ENCODE measurements around the gene UTP3. TPM values are rescaled to one million over a fixed set of nuclear protein-coding genes. Genes with fewer than 3 reads are reported as not detected.
"Not testable (repeated sequence)": the region's sequence is repeated elsewhere in the genome, so short reads cannot be mapped to it uniquely, and the experiment has no call there.

Gene UTP3
- total RNA-seq, 1 donor: 14.5 TPM

- no peak for TF ChIP-seq CTCF (IDR thresholded peaks at IDR 0.05; ENCODE audit: extremely low read depth, low read depth, low read length)
- Histone ChIP-seq H3K79me2 (ENCODE audit: insufficient read depth, low read length) (no peaks in the 10 kb centered on the region), H3K36me3 (ENCODE audit: insufficient read depth, low read length) (no peaks in the 10 kb centered on the region), H3K4me1 (ENCODE audit: insufficient read depth, low read length) (peaks cover 4% of the 10 kb centered on the region), H4K20me1 (ENCODE audit: insufficient read depth, low read length) (no peaks in the 10 kb centered on the region), H3K27ac (ENCODE audit: low read depth, low read length) (no peak overlapping the region), H3K27me3 (ENCODE audit: insufficient read depth, low read length) (no peaks in the 10 kb centered on the region), H3K9me3 (ENCODE audit: low read depth, low read length) (no peaks in the 10 kb centered on the region), H3K4me3 (ENCODE audit: insufficient read depth, low read length) (no peak overlapping the region), H2AFZ (ENCODE audit: low read length) (no peak overlapping the region), H3K4me2 (ENCODE audit: insufficient read depth, low read length) (no peak overlapping the region)
- no peak for DNase-seq (ENCODE audit: insufficient read length, low spot score, missing footprints)
Measured at GRCh38 chr4:70680934-70681333, 7.4 kb upstream of the UTP3 start.

GRCh38 chr4:70681704-70682103 is 6.6 kb upstream of the UTP3 start:
- no peak for DNase-seq (ENCODE audit: insufficient read length, low spot score, missing footprints)
- Histone ChIP-seq H3K9me3 (ENCODE audit: low read depth, low read length) (no peaks in the 10 kb centered on the region), H3K4me3 (ENCODE audit: insufficient read depth, low read length) (no peak overlapping the region), H3K36me3 (ENCODE audit: insufficient read depth, low read length) (no peaks in the 10 kb centered on the region), H3K4me1 (ENCODE audit: insufficient read depth, low read length) (peaks cover 4% of the 10 kb centered on the region), H3K27me3 (ENCODE audit: insufficient read depth, low read length) (no peaks in the 10 kb centered on the region), H4K20me1 (ENCODE audit: insufficient read depth, low read length) (no peaks in the 10 kb centered on the region), H3K4me2 (ENCODE audit: insufficient read depth, low read length) (no peak overlapping the region), H3K79me2 (ENCODE audit: insufficient read depth, low read length) (no peaks in the 10 kb centered on the region), H2AFZ (ENCODE audit: low read length) (no peak overlapping the region), H3K27ac (ENCODE audit: low read depth, low read length) (no peak overlapping the region)
- TF ChIP-seq CTCF (IDR thresholded peaks at IDR 0.05; ENCODE audit: extremely low read depth, low read depth, low read length): no peak

GRCh38 chr4:70682142-70682541 is 6.2 kb upstream of the UTP3 start:
- not testable (repeated sequence) for H3K4me2 ChIP-seq (ENCODE audit: insufficient read depth, low read length); H3K4me3 ChIP-seq (ENCODE audit: insufficient read depth, low read length); H2AFZ ChIP-seq (ENCODE audit: low read length); H3K27me3 ChIP-seq (ENCODE audit: insufficient read depth, low read length); DNase-seq (ENCODE audit: insufficient read length, low spot score, missing footprints); H3K4me1 ChIP-seq (ENCODE audit: insufficient read depth, low read length); H3K27ac ChIP-seq (ENCODE audit: low read depth, low read length); H3K79me2 ChIP-seq (ENCODE audit: insufficient read depth, low read length); H4K20me1 ChIP-seq (ENCODE audit: insufficient read depth, low read length); H3K9me3 ChIP-seq (ENCODE audit: low read depth, low read length); H3K36me3 ChIP-seq (ENCODE audit: insufficient read depth, low read length)

- Histone ChIP-seq H2AFZ (ENCODE audit: low read length) (peak overlapping the region; percentile 98), H3K27me3 (ENCODE audit: insufficient read depth, low read length) (no peaks in the 10 kb centered on the region), H4K20me1 (ENCODE audit: insufficient read depth, low read length) (peaks cover 12% of the 10 kb centered on the region), H3K27ac (ENCODE audit: low read depth, low read length) (peak overlapping the region; percentile 97), H3K4me1 (ENCODE audit: insufficient read depth, low read length) (peaks cover 28% of the 10 kb centered on the region), H3K9me3 (ENCODE audit: low read depth, low read length) (no peaks in the 10 kb centered on the region), H3K4me2 (ENCODE audit: insufficient read depth, low read length) (peak overlapping the region; percentile 94), H3K79me2 (ENCODE audit: insufficient read depth, low read length) (peaks cover 37% of the 10 kb centered on the region), H3K4me3 (ENCODE audit: insufficient read depth, low read length) (peak overlapping the region; percentile 93), H3K36me3 (ENCODE audit: insufficient read depth, low read length) (peaks cover 6% of the 10 kb centered on the region)
- no peak for TF ChIP-seq CTCF (IDR thresholded peaks at IDR 0.05; ENCODE audit: extremely low read depth, low read depth, low read length)
- no peak for DNase-seq (ENCODE audit: insufficient read length, low spot score, missing footprints)
Measured at GRCh38 chr4:70687392-70687791, 940 bp upstream of the UTP3 start.
